ENCODE measurements around the gene KLF7.

GRCh38 chr2:207183506-207183905 is 17.8 kb upstream of the KLF7 start:
- TF ChIP-seq POLR2AphosphoS5 (IDR thresholded peaks at IDR 0.05) (no peak), CTCF (IDR thresholded peaks at IDR 0.05; ENCODE audit: poor library complexity, severe bottlenecking) (no peak), MXI1 (conservative IDR thresholded peaks at IDR 0.05; ENCODE audit: poor library complexity, severe bottlenecking) (no peak)
